ENCODE results near the gene PRPH2.

The PRPH2 gene

DNA sequence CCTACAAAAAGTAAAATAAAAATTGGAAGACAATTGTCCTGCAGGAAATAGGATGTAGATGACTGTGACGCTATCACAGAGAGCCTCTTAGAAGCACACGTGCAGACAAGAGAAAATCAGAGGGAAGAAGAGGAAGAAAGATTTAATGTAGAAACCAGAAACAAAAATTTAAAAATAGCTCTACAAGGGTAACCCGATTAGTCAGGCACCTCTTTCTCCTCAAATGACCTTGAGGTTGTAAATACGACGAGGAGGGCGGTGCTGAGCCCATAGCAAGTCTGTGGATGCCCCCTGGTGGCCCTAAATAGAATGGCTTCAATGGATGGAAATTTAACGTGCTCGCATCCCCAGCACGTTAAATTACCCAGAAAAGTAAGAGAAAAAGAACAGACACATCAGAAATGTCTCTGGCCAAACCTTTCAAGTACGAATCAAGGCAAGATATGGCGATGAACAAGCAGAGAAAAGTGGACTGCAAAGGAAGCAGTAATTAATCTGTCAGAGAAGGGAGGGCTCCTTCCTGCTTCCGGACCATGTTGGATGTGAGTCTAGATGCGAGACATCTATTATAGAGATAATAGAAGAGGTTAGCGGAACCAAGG, 4.2 kb upstream of the PRPH2 start:
- H3K4me3 ChIP-seq (ENCODE audit: low read depth, low read length) = no peak overlapping the region
- DNase-seq (ENCODE audit: low read depth) = peak; percentile 52
- TF ChIP-seq, protein P1, sequence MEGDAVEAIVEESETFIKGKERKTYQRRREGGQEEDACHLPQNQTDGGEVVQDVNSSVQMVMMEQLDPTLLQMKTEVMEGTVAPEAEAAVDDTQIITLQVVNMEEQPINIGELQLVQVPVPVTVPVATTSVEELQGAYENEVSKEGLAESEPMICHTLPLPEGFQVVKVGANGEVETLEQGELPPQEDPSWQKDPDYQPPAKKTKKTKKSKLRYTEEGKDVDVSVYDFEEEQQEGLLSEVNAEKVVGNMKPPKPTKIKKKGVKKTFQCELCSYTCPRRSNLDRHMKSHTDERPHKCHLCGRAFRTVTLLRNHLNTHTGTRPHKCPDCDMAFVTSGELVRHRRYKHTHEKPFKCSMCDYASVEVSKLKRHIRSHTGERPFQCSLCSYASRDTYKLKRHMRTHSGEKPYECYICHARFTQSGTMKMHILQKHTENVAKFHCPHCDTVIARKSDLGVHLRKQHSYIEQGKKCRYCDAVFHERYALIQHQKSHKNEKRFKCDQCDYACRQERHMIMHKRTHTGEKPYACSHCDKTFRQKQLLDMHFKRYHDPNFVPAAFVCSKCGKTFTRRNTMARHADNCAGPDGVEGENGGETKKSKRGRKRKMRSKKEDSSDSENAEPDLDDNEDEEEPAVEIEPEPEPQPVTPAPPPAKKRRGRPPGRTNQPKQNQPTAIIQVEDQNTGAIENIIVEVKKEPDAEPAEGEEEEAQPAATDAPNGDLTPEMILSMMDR (IDR thresholded peaks at IDR 0.05; ENCODE audit: control insufficient read depth, extremely low read depth, insufficient read depth) = peak; percentile 83

GRCh38 chr6:42726026-42726425, 3.6 kb upstream of the PRPH2 start:
- H3K4me3 ChIP-seq (ENCODE audit: low read depth, low read length) = no peak overlapping the region
- TF ChIP-seq, protein P1 (IDR thresholded peaks at IDR 0.05; ENCODE audit: control insufficient read depth, extremely low read depth, insufficient read depth) = no peak
- DNase-seq (ENCODE audit: low read depth) = no peak

DNA sequence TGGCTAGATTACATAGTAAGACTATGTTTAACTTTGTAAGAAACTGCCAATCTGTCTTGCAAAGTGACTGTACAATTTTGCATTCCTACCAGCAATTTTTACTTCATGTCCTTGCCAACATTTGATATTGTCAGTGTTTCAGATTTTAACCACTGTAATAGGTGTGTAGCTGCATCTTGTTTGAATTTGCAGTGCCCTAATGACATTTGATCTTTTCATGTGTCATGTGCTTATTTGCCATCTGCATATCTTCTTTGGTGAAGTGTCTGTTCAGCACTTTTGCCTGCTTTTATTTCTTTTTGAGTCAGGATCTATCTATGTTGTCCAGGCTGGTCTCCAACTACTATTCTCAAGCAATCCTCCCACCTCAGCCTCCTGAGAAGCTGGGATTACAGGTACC, 2.4 kb upstream of the PRPH2 start:
- no peak for DNase-seq (ENCODE audit: low read depth)
- no peak overlapping the region for H3K4me3 ChIP-seq (ENCODE audit: low read depth, low read length)
- TF ChIP-seq, protein P1 (IDR thresholded peaks at IDR 0.05; ENCODE audit: control insufficient read depth, extremely low read depth, insufficient read depth) = no peak

DNA sequence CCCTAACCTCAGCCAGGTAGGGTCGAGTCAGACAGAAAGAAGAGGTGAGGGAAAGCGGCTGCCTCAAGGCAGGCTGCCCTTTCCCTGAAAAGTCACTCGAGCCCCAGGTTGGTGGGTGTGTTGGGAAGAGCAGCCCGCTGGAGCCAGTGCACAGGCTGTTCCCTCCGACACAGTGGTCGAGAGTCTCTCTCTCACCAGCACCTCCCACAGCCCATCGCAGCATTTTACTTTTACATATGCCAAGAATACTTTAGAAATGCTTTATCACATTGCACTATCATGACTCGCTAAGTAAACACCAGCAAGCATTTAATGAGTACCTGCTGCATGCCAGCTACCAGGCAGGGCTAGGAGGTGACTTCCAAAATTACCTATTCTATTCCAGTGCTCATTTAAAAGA, 1.7 kb downstream of the PRPH2 start:
- no peak for DNase-seq (ENCODE audit: low read depth)
- no peak overlapping the region for H3K4me3 ChIP-seq (ENCODE audit: low read depth, low read length)
- TF ChIP-seq, protein P1 (IDR thresholded peaks at IDR 0.05; ENCODE audit: control insufficient read depth, extremely low read depth, insufficient read depth) = no peak

DNA sequence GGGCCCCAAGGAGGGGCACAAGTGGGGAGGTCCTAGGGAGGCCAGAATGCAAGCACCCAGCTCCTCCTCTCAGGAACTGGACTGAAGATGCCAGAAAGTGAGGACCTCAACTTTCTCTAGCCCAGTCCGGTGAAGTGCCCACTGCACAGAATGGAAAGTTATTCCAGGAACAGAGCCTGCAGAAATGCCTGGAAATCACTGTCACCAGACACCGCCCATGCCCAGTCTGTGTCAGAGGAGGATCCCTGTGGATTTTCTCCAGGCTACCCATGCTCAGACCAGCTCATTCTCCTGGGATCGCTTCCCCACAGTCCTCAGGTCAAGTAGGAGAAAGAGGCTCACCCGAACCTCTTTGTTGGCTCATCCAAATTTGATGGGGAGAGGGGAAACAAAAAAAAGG, 6.5 kb downstream of the PRPH2 start:
- TF ChIP-seq, protein P1 (IDR thresholded peaks at IDR 0.05; ENCODE audit: control insufficient read depth, extremely low read depth, insufficient read depth) = no peak
- no peak for DNase-seq (ENCODE audit: low read depth)
- H3K4me3 ChIP-seq (ENCODE audit: low read depth, low read length) = no peak overlapping the region

DNA sequence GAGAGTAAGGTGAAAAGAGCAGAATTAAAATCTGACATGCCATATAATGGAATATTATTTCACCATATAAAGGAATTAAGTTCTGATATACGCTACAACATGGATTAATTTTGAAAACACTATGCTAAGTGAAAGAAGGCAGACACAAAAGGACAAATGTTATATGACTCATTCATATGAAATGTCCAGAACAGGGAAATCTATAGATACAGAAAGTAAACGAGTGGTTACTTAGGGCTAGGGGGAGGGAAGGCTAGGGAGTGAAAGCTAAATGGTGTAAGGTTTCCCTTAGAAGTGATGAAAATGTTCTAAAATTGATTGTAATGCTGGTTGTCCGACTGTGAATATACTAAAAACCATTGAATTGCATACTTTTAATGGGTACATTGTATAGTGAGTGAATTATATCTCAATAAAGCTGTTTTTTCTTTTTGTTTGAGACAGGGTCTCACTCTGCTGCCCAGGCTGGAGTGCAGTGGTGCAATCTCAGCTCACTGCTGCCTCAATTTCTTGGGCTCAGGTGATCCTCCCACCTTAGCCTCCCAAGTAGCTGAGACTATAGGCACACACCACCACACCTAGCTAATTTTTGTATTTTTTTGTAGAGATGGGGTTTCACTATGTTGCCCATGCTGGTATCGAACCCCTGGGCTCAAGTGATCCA, 8.2 kb downstream of the PRPH2 start:
- no peak for DNase-seq (ENCODE audit: low read depth)
- TF ChIP-seq, protein P1 (IDR thresholded peaks at IDR 0.05; ENCODE audit: control insufficient read depth, extremely low read depth, insufficient read depth) = no peak
- H3K4me3 ChIP-seq (ENCODE audit: low read depth, low read length) = no peak overlapping the region

GRCh38 chr6:42711930-42712329, 10.5 kb downstream of the PRPH2 start:
- no peak overlapping the region for H3K4me3 ChIP-seq (ENCODE audit: low read depth, low read length)
- TF ChIP-seq, protein P1 (IDR thresholded peaks at IDR 0.05; ENCODE audit: control insufficient read depth, extremely low read depth, insufficient read depth) = no peak
- no peak for DNase-seq (ENCODE audit: low read depth)
